Tibial nerve (tissue), 4 donors: ENCODE results near the gene MRPL43.

Source experiments
- CTCF ChIP-seq, 5 experiments: fragments of 200-600 bp in 3 of 5; fragments of 450-650 bp in 2 of 5; sonication (generic) in 3 of 5; IDR thresholded peaks; one replicate each; pipeline ENCODE4 v1.5.1; 2016 to 2019; ENCODE audit warnings: antibody characterized with exemption in 5 of 5, mild to moderate bottlenecking in 3 of 5, moderate library complexity in 2 of 5
- EP300 ChIP-seq, 2 donors: sonication (generic); formaldehyde crosslinking; IDR thresholded peaks; one replicate each; pipeline ENCODE4 v1.6.1; 2017; ENCODE audit warnings: antibody characterized with exemption in 2 of 2, mild to moderate bottlenecking in 1 of 2

- no peak for TF ChIP-seq CTCF (IDR thresholded peaks at IDR 0.05)
- no peak for TF ChIP-seq EP300 (IDR thresholded peaks at IDR 0.05)
Observed at GRCh38 chr10:100976906-100977305, 10.4 kb downstream of the MRPL43 start.
